Sigmoid colon (tissue), 7 donors: ENCODE data around the gene SV2B. TPM values are rescaled to one million over a fixed set of nuclear protein-coding genes. Genes with fewer than 3 reads are reported as not detected.

ENCODE experiments used
- DNase-seq: peaks from one replicate; pipeline ENCODE4 v3.0.0-alpha.2; 2019
- H3K27ac ChIP-seq, 4 donors: fragments of 200-600 bp; sonication (generic); one replicate each; pipeline ENCODE4 v1.5.1; 2016 to 2019; ENCODE audit warnings: mild to moderate bottlenecking in 1 of 4
- H3K27me3 ChIP-seq, 3 donors: fragments of 200-600 bp; sonication (generic); one replicate each; pipeline ENCODE4 v1.5.1; 2019; ENCODE audit warnings: mild to moderate bottlenecking in 1 of 3
- H3K36me3 ChIP-seq, 4 donors: fragments of 200-600 bp; sonication (generic); one replicate each; pipeline ENCODE4 v1.5.1; 2016 to 2019
- H3K4me1 ChIP-seq, 4 donors: fragments of 200-600 bp; sonication (generic); one replicate each; pipeline ENCODE4 v1.5.1; 2017 to 2019
- H3K4me3 ChIP-seq, 4 donors: fragments of 200-600 bp; sonication (generic); one replicate each; pipeline ENCODE4 v1.5.1; 2017 to 2019; ENCODE audit warnings: mild to moderate bottlenecking in 2 of 4, moderate library complexity in 1 of 4
- H3K9me3 ChIP-seq, 4 donors: fragments of 200-600 bp in 3 of 4; sonication (generic) in 3 of 4; one replicate each; pipeline versions ENCODE4 v1.5.1 to v1.6.1; 2013 to 2019
- EP300 ChIP-seq, 4 donors: sonication (generic); formaldehyde crosslinking; IDR thresholded peaks; one replicate each; pipeline ENCODE4 v1.6.1; 2017; ENCODE audit warnings: antibody characterized with exemption in 4 of 4
- POLR2A ChIP-seq, 2 donors: fragments of 450-650 bp; IDR thresholded peaks; one replicate each; pipeline ENCODE4 v1.6.1; 2016; ENCODE audit warnings: antibody characterized with exemption in 2 of 2, mild to moderate bottlenecking in 2 of 2, moderate library complexity in 2 of 2
- POLR2AphosphoS5 ChIP-seq, 4 donors: sonication (generic); formaldehyde crosslinking; IDR thresholded peaks; one replicate each; pipeline ENCODE4 v1.6.1; 2017; ENCODE audit warnings: antibody characterized with exemption in 4 of 4
- WGBS, 2 donors: extraction: QIAGEN DNeasy Blood & Tissue Kit; methylation state at CpG; one replicate each; pipeline ENCODE4 v1.1.7; 2013; 5-methylcytosine and 5-hydroxymethylcytosine counted together
- intact Hi-C: fragments of 100-400 bp; cut with DNase I; formaldehyde crosslinking; loops from one replicate; pipeline ENCODE4 v1.15.1; 2023
- polyA plus RNA-seq, 3 donors: library from polyadenylated mRNA; stranded (reverse); fragments of 200-250 nt; gene quantifications; one replicate each; pipeline ENCODE4 v1.2.3, GENCODE V29; 2013
- total RNA-seq, 4 donors: library from RNA; depleted of rRNA; stranded (reverse); fragments of >200 nt; gene quantifications; one replicate each; pipeline ENCODE4 v1.1.0, GENCODE V29; 2016
- TF ChIP-seq, protein P1 (sequence below), 4 experiments: fragments of 450-650 bp in 3 of 4; fragments of 200-600 bp in 1 of 4; IDR thresholded peaks; one replicate each; pipeline ENCODE4 v1.5.1; 2016 to 2019; ENCODE audit warnings: antibody characterized with exemption in 4 of 4, mild to moderate bottlenecking in 3 of 4, moderate library complexity in 2 of 4
- donor health status: healthy with polysubstance abuse.
- donor health status: Bipolar disorder and iron deficiency.
- donor health status: healthy.

SV2B gene
- total and polyA plus RNA-seq, 7 donors, result 2.0 to 5.0 (median 3.1) TPM; not detected in 2

DNA sequence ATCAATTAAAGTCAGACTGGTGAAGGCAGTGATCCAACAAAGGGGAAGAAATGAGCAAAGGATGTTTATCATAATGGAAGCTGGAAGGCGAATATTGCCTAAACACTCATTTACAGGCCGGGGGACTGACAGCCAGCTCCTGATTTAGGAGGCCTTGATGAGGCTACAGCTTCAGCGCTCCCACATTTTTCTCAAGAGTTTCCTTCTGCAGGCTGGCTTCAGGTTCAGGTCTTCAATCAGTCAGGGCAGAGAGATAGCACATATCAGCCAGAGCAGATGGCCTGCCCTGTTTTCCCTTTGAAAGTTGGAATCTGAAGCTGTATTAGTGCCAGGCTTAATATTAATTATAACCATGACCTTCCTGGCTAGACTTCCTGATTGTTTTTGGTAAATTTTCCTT, 218.9 kb downstream of the SV2B start:
- H3K36me3 ChIP-seq, result no peaks in the 10 kb centered on the region
- no peak for DNase-seq
- H3K27me3 ChIP-seq, result no peaks in the 10 kb centered on the region
- H3K9me3 ChIP-seq, result no peaks in the 10 kb centered on the region
- H3K4me3 ChIP-seq, result no peak overlapping the region
- TF ChIP-seq EP300 (IDR thresholded peaks at IDR 0.05) (no peak), POLR2AphosphoS5 (IDR thresholded peaks at IDR 0.05) (no peak), POLR2A (IDR thresholded peaks at IDR 0.05) (no peak)
- TF ChIP-seq, protein P1, sequence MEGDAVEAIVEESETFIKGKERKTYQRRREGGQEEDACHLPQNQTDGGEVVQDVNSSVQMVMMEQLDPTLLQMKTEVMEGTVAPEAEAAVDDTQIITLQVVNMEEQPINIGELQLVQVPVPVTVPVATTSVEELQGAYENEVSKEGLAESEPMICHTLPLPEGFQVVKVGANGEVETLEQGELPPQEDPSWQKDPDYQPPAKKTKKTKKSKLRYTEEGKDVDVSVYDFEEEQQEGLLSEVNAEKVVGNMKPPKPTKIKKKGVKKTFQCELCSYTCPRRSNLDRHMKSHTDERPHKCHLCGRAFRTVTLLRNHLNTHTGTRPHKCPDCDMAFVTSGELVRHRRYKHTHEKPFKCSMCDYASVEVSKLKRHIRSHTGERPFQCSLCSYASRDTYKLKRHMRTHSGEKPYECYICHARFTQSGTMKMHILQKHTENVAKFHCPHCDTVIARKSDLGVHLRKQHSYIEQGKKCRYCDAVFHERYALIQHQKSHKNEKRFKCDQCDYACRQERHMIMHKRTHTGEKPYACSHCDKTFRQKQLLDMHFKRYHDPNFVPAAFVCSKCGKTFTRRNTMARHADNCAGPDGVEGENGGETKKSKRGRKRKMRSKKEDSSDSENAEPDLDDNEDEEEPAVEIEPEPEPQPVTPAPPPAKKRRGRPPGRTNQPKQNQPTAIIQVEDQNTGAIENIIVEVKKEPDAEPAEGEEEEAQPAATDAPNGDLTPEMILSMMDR (IDR thresholded peaks at IDR 0.05), result no peak
- no peak overlapping the region for H3K27ac ChIP-seq
- 64 to 89% methylated on average over 3 of the region's 3 CpGs for WGBS, 2 donors
- intact Hi-C loops, result no loop called here
- H3K4me1 ChIP-seq, result no peaks in the 10 kb centered on the region

DNA sequence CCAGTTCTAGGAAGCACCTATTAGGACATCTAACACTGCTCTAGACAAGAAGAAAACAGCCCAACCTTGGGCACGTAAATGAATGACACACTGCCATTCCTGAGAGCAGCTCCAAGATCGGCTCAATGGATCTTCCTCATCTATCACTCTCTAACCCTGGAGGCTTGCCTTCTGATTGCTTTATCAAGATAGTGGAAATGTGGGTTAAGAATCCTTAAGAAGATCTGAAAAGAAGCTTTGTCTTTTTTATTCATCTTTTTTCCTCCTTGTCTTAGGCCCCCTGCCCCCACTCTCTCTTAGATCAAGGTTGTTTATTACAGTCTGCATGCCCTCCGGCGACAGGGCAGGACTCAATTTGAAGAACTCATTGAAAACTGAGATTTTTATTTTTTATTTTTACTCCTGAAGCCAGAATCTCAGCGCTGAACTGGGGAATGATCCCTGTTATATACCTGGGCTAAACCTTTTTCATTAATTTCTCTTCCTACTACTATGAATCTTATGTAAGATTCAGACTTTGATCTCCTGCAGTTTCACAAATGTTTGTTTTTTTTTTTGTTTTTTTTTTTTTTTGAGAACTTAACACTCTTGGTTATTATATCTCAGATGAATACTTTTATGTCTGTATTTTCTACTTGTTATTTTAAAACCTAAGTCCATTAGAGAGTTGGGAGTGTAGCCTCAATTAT, 219.5 kb downstream of the SV2B start:
- no peaks in the 10 kb centered on the region for H3K27me3 ChIP-seq
- TF ChIP-seq POLR2A (IDR thresholded peaks at IDR 0.05) (no peak), EP300 (IDR thresholded peaks at IDR 0.05) (no peak), POLR2AphosphoS5 (IDR thresholded peaks at IDR 0.05) (no peak)
- TF ChIP-seq, protein P1 (IDR thresholded peaks at IDR 0.05), result no peak
- no peak for DNase-seq
- H3K9me3 ChIP-seq, result no peaks in the 10 kb centered on the region
- no peaks in the 10 kb centered on the region for H3K36me3 ChIP-seq
- no peak overlapping the region for H3K27ac ChIP-seq
- intact Hi-C loops, result no loop called here
- no peak overlapping the region for H3K4me3 ChIP-seq
- WGBS, 2 donors, result 79 to 84% methylated on average over 5 of the region's 5 CpGs
- no peaks in the 10 kb centered on the region for H3K4me1 ChIP-seq

GRCh38 chr15:91320101-91320500, 220.0 kb downstream of the SV2B start:
- Histone ChIP-seq H3K4me3 (no peak overlapping the region), H3K9me3 (no peaks in the 10 kb centered on the region), H3K4me1 (no peaks in the 10 kb centered on the region), H3K27me3 (no peaks in the 10 kb centered on the region), H3K36me3 (no peaks in the 10 kb centered on the region), H3K27ac (no peak overlapping the region)
- TF ChIP-seq POLR2A (IDR thresholded peaks at IDR 0.05) (no peak), EP300 (IDR thresholded peaks at IDR 0.05) (no peak), POLR2AphosphoS5 (IDR thresholded peaks at IDR 0.05) (no peak)
- TF ChIP-seq, protein P1 (IDR thresholded peaks at IDR 0.05), result no peak
- DNase-seq, result no peak
- WGBS, 2 donors, result 69 to 85% methylated on average over 4 of the region's 4 CpGs
- intact Hi-C loops, result no loop called here

GRCh38 chr15:91329914-91330313, 229.9 kb downstream of the SV2B start:
- intact Hi-C loops, result no loop called here
- 56 to 88% methylated on average over 1 of the region's 1 CpG for WGBS, 2 donors
- DNase-seq, result no peak
- H3K27ac ChIP-seq, result no peak overlapping the region
- H3K27me3 ChIP-seq, result no peaks in the 10 kb centered on the region
- H3K4me3 ChIP-seq, result no peak overlapping the region
- no peaks in the 10 kb centered on the region for H3K9me3 ChIP-seq
- TF ChIP-seq, protein P1 (IDR thresholded peaks at IDR 0.05), result no peak
- no peak for TF ChIP-seq EP300 (IDR thresholded peaks at IDR 0.05)
- no peak for TF ChIP-seq POLR2AphosphoS5 (IDR thresholded peaks at IDR 0.05)
- H3K4me1 ChIP-seq, result no peaks in the 10 kb centered on the region
- H3K36me3 ChIP-seq, result no peaks in the 10 kb centered on the region

DNA sequence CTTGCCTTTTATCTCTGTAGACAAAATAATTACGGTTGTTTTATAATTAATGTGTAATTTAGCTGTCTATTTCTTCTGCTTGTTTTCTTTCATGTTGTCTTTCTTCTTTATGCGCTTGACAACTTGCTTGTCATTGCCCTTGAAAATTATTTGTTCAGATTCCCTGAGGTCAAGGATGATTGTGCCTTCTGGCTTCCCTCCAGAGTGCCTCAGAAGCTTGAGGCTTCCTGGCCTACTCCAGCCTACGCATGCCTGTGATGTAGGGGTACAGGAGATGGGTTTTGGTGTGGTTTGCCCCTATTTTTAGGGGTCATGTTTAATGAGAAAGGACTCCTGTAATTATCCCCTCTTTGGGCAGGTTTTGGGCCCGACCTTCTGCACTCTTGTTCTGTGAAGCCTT, 231.5 kb downstream of the SV2B start:
- TF ChIP-seq EP300 (IDR thresholded peaks at IDR 0.05) (no peak), POLR2A (IDR thresholded peaks at IDR 0.05) (no peak), POLR2AphosphoS5 (IDR thresholded peaks at IDR 0.05) (no peak)
- TF ChIP-seq, protein P1 (IDR thresholded peaks at IDR 0.05), result no peak
- no peak for DNase-seq
- no peaks in the 10 kb centered on the region for H3K27me3 ChIP-seq
- intact Hi-C loops, result no loop called here
- WGBS, 2 donors, result 88 to 92% methylated on average over 4 of the region's 4 CpGs
- H3K4me3 ChIP-seq, result no peak overlapping the region
- H3K4me1 ChIP-seq, result no peaks in the 10 kb centered on the region
- no peak overlapping the region for H3K27ac ChIP-seq
- H3K36me3 ChIP-seq, result no peaks in the 10 kb centered on the region
- no peaks in the 10 kb centered on the region for H3K9me3 ChIP-seq
